Left lung (tissue), 10 donors: ENCODE results near the gene PNPLA8. TPM values are rescaled to one million over a fixed set of nuclear protein-coding genes. Genes with fewer than 3 reads are reported as not detected.

ENCODE experiments used
- ATAC-seq: fragments of 200-7000 bp; cut with Tn5 transposase; one replicate; pipeline ENCODE4 v1.9.1; 2020; ENCODE audit warnings: moderate library complexity
- DNase-seq, 4 donors: peaks; one replicate each; pipeline ENCODE4 v3.0.0-alpha.2; 2013 to 2020
- H3K27ac ChIP-seq, 2 donors: fragments of 200-600 bp; sonication (generic) in 1 of 2; one replicate each; pipeline versions ENCODE4 v1.5.0 to v1.8.0; 2020 to 2021
- H3K27me3 ChIP-seq, 2 donors: fragments of 200-600 bp; sonication (generic) in 1 of 2; one replicate each; pipeline versions ENCODE4 v1.5.0 to v1.8.0; 2020 to 2021
- H3K36me3 ChIP-seq, 2 donors: fragments of 200-600 bp; sonication (generic) in 1 of 2; one replicate each; pipeline versions ENCODE4 v1.5.0 to v1.8.0; 2020 to 2021
- H3K4me1 ChIP-seq, 2 donors: fragments of 200-600 bp; one replicate each; pipeline ENCODE4 v1.8.0; 2021
- H3K4me3 ChIP-seq, 2 donors: fragments of 200-600 bp; sonication (generic) in 1 of 2; one replicate each; pipeline versions ENCODE4 v1.5.0 to v1.8.0; 2020 to 2021; ENCODE audit warnings: mild to moderate bottlenecking in 1 of 2
- H3K9me3 ChIP-seq, 2 donors: fragments of 200-600 bp; sonication (generic) in 1 of 2; one replicate each; pipeline versions ENCODE4 v1.5.0 to v1.8.0; 2020 to 2021
- intact Hi-C, 2 donors: fragments of 100-400 bp; cut with DNase I; formaldehyde crosslinking; loops; one replicate each; pipeline versions ENCODE4 v1.11.2 to v1.14.2; 2022
- polyA plus RNA-seq, 6 donors: library from polyadenylated mRNA; unstranded; fragments of 120-200 nt; gene quantifications; one replicate each; pipeline ENCODE4 v1.2.1, GENCODE V29; 2013; ENCODE audit not compliant: insufficient read length in 6 of 6
- total RNA-seq, 2 donors: library from RNA; stranded (reverse); fragmentation: NEBNext Ultra II Directional; extraction: Animal tissue kit (Norgen Biotek cat#: 25700); gene quantifications; one replicate each; pipeline ENCODE4 v1.2.1, GENCODE V29; 2021
- TF ChIP-seq, protein P1 (sequence below), 2 donors: fragments of 200-600 bp; sonication (generic) in 1 of 2; IDR thresholded peaks; one replicate each; pipeline versions ENCODE4 v1.5.0 to v1.8.0; 2021; ENCODE audit warnings: antibody characterized with exemption in 2 of 2
- donor health status: DM: no; HTN: yes; CAD: no.
- donor health status: DM: no; HTN: no; CAD: no.

PNPLA8 gene
- total and polyA plus RNA-seq, 8 donors = 28.7 to 38.0 (median 32.8) TPM

DNA sequence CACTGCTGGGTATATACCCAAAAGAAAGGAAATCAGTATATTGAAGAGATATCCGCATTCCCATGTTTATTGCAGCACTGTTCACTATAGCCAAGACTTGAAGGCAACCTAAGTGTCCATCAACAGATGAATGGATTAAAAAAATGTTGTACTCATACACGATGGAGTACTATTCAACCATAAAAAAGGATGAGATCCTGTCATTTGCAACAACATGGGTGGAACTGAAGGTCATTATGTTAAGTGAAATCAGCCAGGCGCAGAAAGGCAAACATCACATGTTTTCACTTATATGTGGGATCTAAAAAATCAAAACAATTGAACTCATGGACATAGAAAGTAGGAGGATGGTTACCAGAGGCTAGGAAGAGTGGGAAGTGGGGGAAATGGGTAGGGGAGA, 89.0 kb downstream of the PNPLA8 start:
- intact Hi-C loops = no loop called here
- no peak for DNase-seq
- H3K27ac ChIP-seq = no peak overlapping the region
- H3K4me3 ChIP-seq = no peak overlapping the region
- H3K4me1 ChIP-seq = no peaks in the 10 kb centered on the region
- no peaks in the 10 kb centered on the region for H3K36me3 ChIP-seq
- TF ChIP-seq, protein P1, sequence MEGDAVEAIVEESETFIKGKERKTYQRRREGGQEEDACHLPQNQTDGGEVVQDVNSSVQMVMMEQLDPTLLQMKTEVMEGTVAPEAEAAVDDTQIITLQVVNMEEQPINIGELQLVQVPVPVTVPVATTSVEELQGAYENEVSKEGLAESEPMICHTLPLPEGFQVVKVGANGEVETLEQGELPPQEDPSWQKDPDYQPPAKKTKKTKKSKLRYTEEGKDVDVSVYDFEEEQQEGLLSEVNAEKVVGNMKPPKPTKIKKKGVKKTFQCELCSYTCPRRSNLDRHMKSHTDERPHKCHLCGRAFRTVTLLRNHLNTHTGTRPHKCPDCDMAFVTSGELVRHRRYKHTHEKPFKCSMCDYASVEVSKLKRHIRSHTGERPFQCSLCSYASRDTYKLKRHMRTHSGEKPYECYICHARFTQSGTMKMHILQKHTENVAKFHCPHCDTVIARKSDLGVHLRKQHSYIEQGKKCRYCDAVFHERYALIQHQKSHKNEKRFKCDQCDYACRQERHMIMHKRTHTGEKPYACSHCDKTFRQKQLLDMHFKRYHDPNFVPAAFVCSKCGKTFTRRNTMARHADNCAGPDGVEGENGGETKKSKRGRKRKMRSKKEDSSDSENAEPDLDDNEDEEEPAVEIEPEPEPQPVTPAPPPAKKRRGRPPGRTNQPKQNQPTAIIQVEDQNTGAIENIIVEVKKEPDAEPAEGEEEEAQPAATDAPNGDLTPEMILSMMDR (IDR thresholded peaks at IDR 0.05) = no peak
- H3K9me3 ChIP-seq = no peaks in the 10 kb centered on the region
- no peaks in the 10 kb centered on the region for H3K27me3 ChIP-seq
- ATAC-seq = no peak

DNA sequence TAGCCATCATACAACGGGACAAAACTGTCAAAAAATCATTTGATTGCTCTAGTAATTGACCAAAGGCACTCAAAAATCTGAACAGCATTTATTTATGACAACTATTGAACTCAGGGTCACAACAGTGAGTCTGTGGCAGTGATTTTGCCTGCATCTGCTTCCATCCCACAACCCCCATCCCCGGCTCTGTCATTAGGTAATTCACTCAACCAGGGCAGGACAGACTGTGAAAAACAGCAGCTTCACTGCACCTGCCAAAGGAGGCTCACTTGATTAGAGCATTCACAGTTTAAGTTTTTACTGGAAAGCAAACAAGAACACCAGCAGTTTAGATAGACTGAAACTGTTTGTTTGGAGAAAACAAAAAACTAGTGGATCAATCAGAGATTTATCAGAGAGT, 91.9 kb downstream of the PNPLA8 start:
- Histone ChIP-seq H3K27me3 (no peaks in the 10 kb centered on the region), H3K36me3 (no peaks in the 10 kb centered on the region), H3K4me3 (no peak overlapping the region), H3K27ac (no peak overlapping the region), H3K9me3 (no peaks in the 10 kb centered on the region), H3K4me1 (no peaks in the 10 kb centered on the region)
- DNase-seq (no peak), ATAC-seq (no peak)
- intact Hi-C loops = no loop called here
- TF ChIP-seq, protein P1 (IDR thresholded peaks at IDR 0.05) = no peak

DNA sequence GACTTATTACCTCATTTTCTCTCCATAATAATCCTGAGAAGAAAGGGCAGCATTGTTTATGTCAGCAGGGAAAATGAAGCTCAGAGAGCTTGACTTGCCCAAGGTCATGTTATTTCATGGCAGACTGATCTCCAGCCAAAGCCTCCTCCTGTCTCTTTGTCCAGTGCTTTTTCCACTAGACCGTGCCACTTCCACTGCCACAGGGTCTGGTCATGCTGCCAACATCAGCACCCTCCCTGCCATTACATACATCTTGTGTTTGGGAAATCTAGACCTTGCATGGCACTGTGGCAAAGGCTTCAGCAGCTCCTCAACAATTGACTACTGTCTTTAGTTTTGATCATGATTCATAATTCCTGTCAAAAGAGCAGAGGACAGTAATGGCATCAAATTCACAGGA, 94.8 kb downstream of the PNPLA8 start:
- H3K27me3 ChIP-seq = no peaks in the 10 kb centered on the region
- intact Hi-C loops = no loop called here
- H3K9me3 ChIP-seq = no peaks in the 10 kb centered on the region
- H3K4me3 ChIP-seq = no peak overlapping the region
- H3K27ac ChIP-seq = no peak overlapping the region
- TF ChIP-seq, protein P1 (IDR thresholded peaks at IDR 0.05) = no peak
- ATAC-seq (no peak), DNase-seq (no peak)
- no peaks in the 10 kb centered on the region for H3K36me3 ChIP-seq
- H3K4me1 ChIP-seq = no peaks in the 10 kb centered on the region

DNA sequence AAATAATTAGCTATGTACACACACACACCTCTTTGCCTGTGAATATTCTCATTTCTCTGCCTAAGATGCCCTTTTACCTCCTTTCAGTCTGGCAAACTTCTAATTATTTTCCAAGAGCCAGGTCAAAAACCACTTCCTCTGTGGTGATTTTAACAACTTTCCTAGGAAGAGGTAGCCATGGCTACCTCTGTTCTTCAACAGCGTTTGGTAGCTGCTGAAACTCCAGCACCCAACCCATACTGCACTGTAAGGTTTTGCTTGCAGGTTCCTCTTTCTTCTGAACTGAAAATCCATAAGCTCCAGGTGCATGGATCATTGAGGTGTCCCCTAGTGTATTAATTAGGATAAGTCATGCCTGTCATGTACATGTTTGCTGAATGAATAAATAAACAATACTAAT, 95.3 kb downstream of the PNPLA8 start:
- DNase-seq (no peak), ATAC-seq (no peak)
- TF ChIP-seq, protein P1 (IDR thresholded peaks at IDR 0.05) = no peak
- Histone ChIP-seq H3K4me3 (no peak overlapping the region), H3K9me3 (no peaks in the 10 kb centered on the region), H3K36me3 (no peaks in the 10 kb centered on the region), H3K27me3 (no peaks in the 10 kb centered on the region), H3K4me1 (no peaks in the 10 kb centered on the region), H3K27ac (no peak overlapping the region)
- intact Hi-C loops = no loop called here

DNA sequence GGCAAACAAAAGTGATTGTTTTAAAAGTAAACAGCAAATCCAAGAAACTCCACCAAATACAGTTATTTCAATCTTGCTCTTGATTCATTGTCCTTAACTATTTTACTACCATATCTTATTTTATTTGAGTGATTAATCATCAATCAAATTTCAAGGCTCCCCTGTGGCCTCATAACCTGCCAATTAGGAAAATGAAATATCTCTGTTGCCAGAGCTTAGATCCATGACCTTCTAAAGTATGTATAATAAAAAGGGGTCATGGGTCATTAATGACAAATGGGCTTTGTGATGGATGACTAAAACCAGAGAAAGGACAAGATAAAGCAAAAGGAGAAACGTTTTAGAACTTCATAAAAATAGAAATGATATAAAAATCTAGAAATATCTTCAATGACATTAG, 98.2 kb downstream of the PNPLA8 start:
- Histone ChIP-seq H3K4me3 (no peak overlapping the region), H3K9me3 (no peaks in the 10 kb centered on the region), H3K27ac (no peak overlapping the region), H3K36me3 (no peaks in the 10 kb centered on the region), H3K27me3 (no peaks in the 10 kb centered on the region), H3K4me1 (no peaks in the 10 kb centered on the region)
- intact Hi-C loops = no loop called here
- TF ChIP-seq, protein P1 (IDR thresholded peaks at IDR 0.05) = no peak
- no peak for DNase-seq
- ATAC-seq = no peak
